Stimulated activated naive CD8-positive, alpha-beta T cell treated with anti-CD3 and anti-CD28 coated beads, Interleukin-15, Interleukin-2, amounts not matched to agents 100 U/mL and 50 U/mL, for 24 hours (primary cell): Measurements from ENCODE around the gene ALKBH4.
"Not testable (repeated sequence)": the region's sequence is repeated elsewhere in the genome, so short reads cannot be mapped to it uniquely, and the experiment has no call there.

Source experiments
- ATAC-seq: fragments of 150-1000 bp; cut with Tn5 transposase; one replicate; pipeline ENCODE4 v1.10.0; 2021
- DNase-seq: peaks from one replicate; pipeline ENCODE4 v3.0.0; 2021

ALKBH4 gene

DNA sequence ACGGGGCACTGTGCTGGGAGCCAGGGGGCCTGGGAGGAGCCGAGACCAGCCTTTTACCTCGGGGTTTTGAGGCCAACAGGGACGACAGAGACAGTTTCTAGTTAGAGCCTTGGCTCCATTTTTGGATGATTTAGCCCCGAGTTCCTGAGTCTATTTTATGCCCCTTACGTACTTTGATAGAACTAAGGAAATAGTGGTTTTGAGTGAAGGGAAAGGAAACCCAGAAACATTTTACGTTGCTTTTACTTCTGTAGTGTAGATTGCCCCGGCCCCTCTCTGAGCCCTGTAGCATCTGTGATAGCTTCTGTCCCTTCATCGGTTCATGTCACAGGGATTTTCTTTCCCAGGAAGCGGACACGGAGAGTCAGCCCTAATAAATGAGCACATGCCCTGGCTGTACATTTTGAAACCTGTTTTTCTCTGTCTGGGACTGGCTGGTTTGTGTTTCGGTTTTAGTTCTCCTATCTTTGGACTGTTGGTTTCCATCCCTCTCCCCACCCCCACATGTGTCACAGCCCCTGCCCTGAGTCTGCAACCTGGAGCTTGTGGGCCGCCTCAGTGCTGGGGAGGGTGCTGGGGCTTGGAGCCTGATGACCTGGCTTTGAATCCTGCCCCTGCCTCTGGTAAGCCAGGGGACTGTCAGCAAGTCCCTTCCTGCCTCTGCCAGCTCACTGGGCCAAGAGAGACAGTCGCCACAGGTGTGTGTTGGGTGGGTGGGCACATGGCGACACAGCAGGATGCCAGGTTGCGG, 38.2 kb downstream of the ALKBH4 start:
- DNase-seq = peak; percentile 82
- peak; percentile 85 for ATAC-seq

DNA sequence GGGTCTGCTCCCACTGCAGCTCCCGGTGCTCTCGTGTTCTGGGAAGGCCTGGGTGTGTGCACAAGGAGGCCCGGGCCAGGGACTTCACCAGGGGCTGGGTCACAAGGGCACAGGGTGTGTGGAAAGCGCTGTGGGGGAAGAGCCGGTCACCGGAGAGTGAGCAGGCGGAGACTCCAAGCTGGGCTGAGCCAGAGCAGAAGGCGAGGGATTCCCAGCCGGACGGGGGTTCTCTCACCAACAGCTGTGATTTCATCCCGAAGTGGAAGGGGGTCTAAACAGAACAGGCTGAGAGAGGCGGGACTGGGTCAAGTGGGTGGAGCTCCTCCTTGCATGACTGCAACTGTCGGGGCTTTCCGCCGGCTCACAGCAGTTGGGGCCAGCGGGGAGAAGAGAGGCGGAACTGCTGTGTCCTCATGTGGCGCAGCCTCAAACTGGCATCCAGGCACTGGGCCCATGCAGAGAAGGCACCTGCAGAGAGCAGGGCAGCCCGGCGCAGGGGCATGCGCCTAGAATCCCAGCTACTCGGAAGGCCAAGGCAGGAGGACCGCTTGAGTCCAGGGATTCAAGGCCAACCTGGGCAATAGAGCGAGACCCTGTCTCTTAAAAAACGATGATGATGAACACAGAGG, 38.9 kb downstream of the ALKBH4 start:
- ATAC-seq (peak; percentile 89), DNase-seq (peak; percentile 87)

DNA sequence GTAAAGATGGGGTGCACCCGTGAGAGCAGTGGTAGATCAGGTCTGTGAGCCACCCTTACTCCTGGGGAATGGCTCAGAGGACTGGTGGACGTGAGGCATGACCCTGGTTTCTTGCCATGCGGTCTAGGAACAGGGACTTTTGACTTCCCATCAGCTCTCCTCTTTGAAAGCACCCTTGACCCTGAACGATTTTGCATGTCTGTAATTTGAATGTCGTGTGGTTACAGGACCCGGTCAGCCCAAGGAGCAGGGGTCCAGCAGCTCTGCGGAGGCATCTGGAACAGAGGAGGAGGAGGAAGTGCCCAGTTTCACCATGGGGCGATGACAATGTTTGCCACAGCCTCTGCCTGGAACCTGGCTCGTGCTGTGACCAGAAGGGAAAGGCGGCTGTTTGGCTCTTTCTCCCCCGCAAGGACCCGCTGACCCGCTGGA, 39.9 kb downstream of the ALKBH4 start:
- DNase-seq (no peak), ATAC-seq (no peak)

- ATAC-seq = no peak
- no peak for DNase-seq
Measured at GRCh38 chr7:102424129-102424551, 40.5 kb downstream of the ALKBH4 start.

- no peak for ATAC-seq
- DNase-seq = no peak
Measured at GRCh38 chr7:102421706-102422240, 42.9 kb downstream of the ALKBH4 start.

- DNase-seq (no peak), ATAC-seq (no peak)
Measured at GRCh38 chr7:102418592-102418991, 46.1 kb downstream of the ALKBH4 start.

- DNase-seq (no peak), ATAC-seq (no peak)
Measured at GRCh38 chr7:102417105-102417504, 47.6 kb downstream of the ALKBH4 start.

- no peak for ATAC-seq
- no peak for DNase-seq
Measured at GRCh38 chr7:102416406-102416805, 48.3 kb downstream of the ALKBH4 start.

GRCh38 chr7:102415685-102416225, 48.9 kb downstream of the ALKBH4 start:
- ATAC-seq (peak; percentile 80), DNase-seq (peak; percentile 70)

GRCh38 chr7:102413611-102414010, 51.1 kb downstream of the ALKBH4 start:
- no peak for DNase-seq
- no peak for ATAC-seq

DNA sequence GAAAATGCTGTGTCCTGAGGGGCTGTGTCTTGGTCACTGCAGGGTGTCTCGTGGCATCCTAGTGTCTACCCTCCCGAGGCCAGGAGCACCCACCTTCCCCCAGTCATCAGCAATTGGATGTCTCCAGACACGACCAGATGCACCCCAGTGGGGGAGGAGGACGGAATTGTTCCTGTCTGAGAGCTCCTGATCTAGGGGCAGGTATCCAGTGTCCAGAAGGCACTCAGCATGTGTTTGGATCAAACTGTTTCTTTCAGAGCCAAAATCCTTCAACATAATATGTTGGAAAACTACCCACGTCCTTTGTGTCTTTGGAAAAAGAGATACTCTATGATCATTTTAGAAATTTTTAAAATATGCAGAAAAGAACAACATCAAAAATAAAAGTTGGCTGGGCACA, 51.6 kb downstream of the ALKBH4 start:
- DNase-seq = no peak
- ATAC-seq = no peak

- ATAC-seq = no peak
Measured at GRCh38 chr7:102412548-102412947, 52.1 kb downstream of the ALKBH4 start.

DNA sequence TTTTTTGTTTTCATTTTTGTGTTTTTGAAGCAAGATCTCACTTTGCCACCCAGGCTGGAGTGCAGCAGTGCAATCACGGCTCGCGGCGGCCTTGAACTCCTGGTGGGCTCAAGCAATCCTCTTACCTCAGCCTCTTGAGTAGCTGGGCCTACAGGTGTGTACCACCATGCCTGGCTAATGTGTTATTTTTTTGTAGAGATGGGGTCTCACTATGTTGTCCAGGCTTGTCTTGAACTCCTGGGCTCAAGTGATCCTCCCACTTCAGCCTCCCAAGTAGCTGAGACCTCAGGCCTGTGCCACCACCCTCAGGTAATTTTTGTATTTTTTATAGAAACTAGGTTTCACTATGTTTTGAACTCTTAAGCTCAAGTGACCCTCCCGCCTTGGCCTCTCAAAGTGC, 53.7 kb downstream of the ALKBH4 start:
- DNase-seq (no peak), ATAC-seq (no peak)

More at GRCh38 chr7:102412548-102412947, 52.1 kb downstream of the ALKBH4 start:
- DNase-seq = peak; percentile 49

- no peak for DNase-seq
- no peak for ATAC-seq
Measured at GRCh38 chr7:102410123-102410522, 54.5 kb downstream of the ALKBH4 start.

GRCh38 chr7:102409340-102409739, 55.3 kb downstream of the ALKBH4 start:
- DNase-seq (no peak), ATAC-seq (no peak)

GRCh38 chr7:102408530-102408929, 56.1 kb downstream of the ALKBH4 start:
- not testable (repeated sequence) for ATAC-seq, DNase-seq

- ATAC-seq (no peak), DNase-seq (no peak)
Measured at GRCh38 chr7:102407910-102408309, 56.8 kb downstream of the ALKBH4 start.
